ENCODE measurements around the gene SUMO4. TPM values are rescaled to one million over a fixed set of nuclear protein-coding genes. Genes with fewer than 3 reads are reported as not detected.

Gene SUMO4
- total and polyA plus RNA-seq, 2 of the 4 experiments (the other 2 are of a cell fraction): 2.2 TPM; not detected in 1

DNA sequence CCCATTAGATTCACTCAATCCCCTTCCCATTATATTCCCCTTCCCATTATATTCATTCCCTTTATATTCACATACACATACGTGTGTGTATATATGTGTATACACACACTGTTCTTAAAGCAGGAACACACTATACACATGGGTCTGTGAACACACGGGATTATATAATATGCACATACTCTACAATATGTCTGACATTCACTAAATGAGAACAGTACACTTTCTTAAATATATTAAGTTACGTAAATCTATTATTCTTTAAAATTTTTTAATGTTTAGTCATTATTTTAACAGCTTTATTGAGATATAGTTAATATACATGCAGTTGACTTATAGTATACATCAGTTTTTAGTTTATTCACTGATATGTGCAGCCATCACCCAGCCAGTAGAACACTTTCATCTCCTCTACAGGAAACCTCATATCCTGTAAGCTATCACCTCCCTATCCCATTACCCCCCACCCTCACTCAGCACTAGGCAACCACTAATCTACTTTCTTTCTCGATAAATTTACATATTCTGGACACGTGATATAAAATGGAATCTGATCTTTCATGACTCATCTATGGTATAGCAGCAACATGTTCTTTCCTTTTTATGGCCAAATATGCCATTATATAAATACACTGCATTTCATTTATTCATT, 13.9 kb upstream of the SUMO4 start:
- Histone ChIP-seq H3K9me3 (ENCODE audit: control insufficient read depth, insufficient read depth, low read length) (no peaks in the 10 kb centered on the region), H2BK15ac (ENCODE audit: low read depth, low read length) (no peak overlapping the region), H3K14ac (replicated peaks; ENCODE audit: low read depth, low read length) (no peak overlapping the region), H3K23ac (ENCODE audit: low read depth, low read length) (no peak overlapping the region), H3K27ac (ENCODE audit: insufficient read depth, low read length) (no peak overlapping the region), H2AK9ac (replicated peaks; ENCODE audit: low read depth, low read length, poor library complexity) (no peak overlapping the region), H3K4ac (ENCODE audit: low read depth, low read length) (no peak overlapping the region), H2AK5ac (ENCODE audit: low read depth, low read length) (no peak overlapping the region), H2AFZ (replicated peaks; ENCODE audit: low read length, poor library complexity) (no peak overlapping the region), H3K4me3 (ENCODE audit: insufficient read depth, low read depth, low read length) (no peak overlapping the region), H3K27me3 (ENCODE audit: control insufficient read depth, insufficient read depth, low read length) (no peaks in the 10 kb centered on the region), H2BK20ac (ENCODE audit: low read depth, low read length) (no peak overlapping the region), H4K8ac (ENCODE audit: low read depth in 2 of 2, low read length in 2 of 2) (no peak overlapping the region), H4K5ac (ENCODE audit: low read depth, low read length) (no peak overlapping the region), H3K36me3 (ENCODE audit: control insufficient read depth, insufficient read depth, low read length) (peaks cover 11% of the 10 kb centered on the region), H3K4me1 (ENCODE audit: control insufficient read depth, insufficient read depth, low read length) (no peaks in the 10 kb centered on the region), H3K18ac (ENCODE audit: low read depth, low read length) (no peak overlapping the region), H4K20me1 (ENCODE audit: insufficient read depth, low read length) (peaks cover 9% of the 10 kb centered on the region; the same call in 1 of the 2 replicates), H4K91ac (ENCODE audit: insufficient read depth, low read depth, low read length) (no peak overlapping the region), H3K9me1 (ENCODE audit: insufficient read depth, low read length) (peaks cover 8% of the 10 kb centered on the region), H2BK120ac (ENCODE audit: low read depth, low read length) (no peak overlapping the region), H2BK5ac (ENCODE audit: low read depth, low read length, poor library complexity, severe bottlenecking) (no peak overlapping the region), H3K56ac (ENCODE audit: extremely low read depth, insufficient read depth, low read length) (no peak overlapping the region), H3K4me2 (ENCODE audit: low read depth, low read length) (no peak overlapping the region), H3K9ac (ENCODE audit: low read depth, low read length) (no peak overlapping the region), H3K79me1 (ENCODE audit: low read depth in 1 of 2, low read length in 2 of 2) (peaks cover 21 to 35% of the 10 kb centered on the region in 2 experiments)
- in situ Hi-C loops (cut with MboI; ENCODE audit: low sequenced_read_pairs): no loop called here
- no TSS peak for BruUV-seq (replicated peaks)
- intact Hi-C loops (cut with micrococcal nuclease): no loop called here
- TF ChIP-seq POLR2A (IDR thresholded peaks at IDR 0.05; ENCODE audit: low read depth, low read length) (no peak), FOS (IDR thresholded peaks at IDR 0.05; ENCODE audit: low read depth, low read length) (no peak), MAZ (IDR thresholded peaks at IDR 0.05; ENCODE audit: borderline replicate concordance, low read depth, low read length) (no peak), RFX5 (IDR thresholded peaks at IDR 0.05; ENCODE audit: low read depth, low read length) (no peak), CHD1 (IDR thresholded peaks at IDR 0.05; ENCODE audit: low read depth, low read length) (no peak), RAD21 (IDR thresholded peaks at IDR 0.05; ENCODE audit: low read length) (no peak), SMC3 (IDR thresholded peaks at IDR 0.05; ENCODE audit: low read depth, low read length) (no peak), NFE2L2 (IDR thresholded peaks at IDR 0.05; ENCODE audit: low read depth, low read length) (no peak), RCOR1 (IDR thresholded peaks at IDR 0.05; ENCODE audit: insufficient replicate concordance, low read length) (no peak), CEBPB (IDR thresholded peaks at IDR 0.05; ENCODE audit: low read depth, low read length) (no peak), BHLHE40 (IDR thresholded peaks at IDR 0.05; ENCODE audit: low read depth, low read length) (no peak), MXI1 (IDR thresholded peaks at IDR 0.05; ENCODE audit: borderline replicate concordance, low read depth, low read length) (no peak)
- TF ChIP-seq, protein P1, sequence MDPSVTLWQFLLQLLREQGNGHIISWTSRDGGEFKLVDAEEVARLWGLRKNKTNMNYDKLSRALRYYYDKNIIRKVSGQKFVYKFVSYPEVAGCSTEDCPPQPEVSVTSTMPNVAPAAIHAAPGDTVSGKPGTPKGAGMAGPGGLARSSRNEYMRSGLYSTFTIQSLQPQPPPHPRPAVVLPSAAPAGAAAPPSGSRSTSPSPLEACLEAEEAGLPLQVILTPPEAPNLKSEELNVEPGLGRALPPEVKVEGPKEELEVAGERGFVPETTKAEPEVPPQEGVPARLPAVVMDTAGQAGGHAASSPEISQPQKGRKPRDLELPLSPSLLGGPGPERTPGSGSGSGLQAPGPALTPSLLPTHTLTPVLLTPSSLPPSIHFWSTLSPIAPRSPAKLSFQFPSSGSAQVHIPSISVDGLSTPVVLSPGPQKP (IDR thresholded peaks at IDR 0.05; ENCODE audit: borderline replicate concordance, low read depth, low read length): no peak
- TF ChIP-seq, protein P2, sequence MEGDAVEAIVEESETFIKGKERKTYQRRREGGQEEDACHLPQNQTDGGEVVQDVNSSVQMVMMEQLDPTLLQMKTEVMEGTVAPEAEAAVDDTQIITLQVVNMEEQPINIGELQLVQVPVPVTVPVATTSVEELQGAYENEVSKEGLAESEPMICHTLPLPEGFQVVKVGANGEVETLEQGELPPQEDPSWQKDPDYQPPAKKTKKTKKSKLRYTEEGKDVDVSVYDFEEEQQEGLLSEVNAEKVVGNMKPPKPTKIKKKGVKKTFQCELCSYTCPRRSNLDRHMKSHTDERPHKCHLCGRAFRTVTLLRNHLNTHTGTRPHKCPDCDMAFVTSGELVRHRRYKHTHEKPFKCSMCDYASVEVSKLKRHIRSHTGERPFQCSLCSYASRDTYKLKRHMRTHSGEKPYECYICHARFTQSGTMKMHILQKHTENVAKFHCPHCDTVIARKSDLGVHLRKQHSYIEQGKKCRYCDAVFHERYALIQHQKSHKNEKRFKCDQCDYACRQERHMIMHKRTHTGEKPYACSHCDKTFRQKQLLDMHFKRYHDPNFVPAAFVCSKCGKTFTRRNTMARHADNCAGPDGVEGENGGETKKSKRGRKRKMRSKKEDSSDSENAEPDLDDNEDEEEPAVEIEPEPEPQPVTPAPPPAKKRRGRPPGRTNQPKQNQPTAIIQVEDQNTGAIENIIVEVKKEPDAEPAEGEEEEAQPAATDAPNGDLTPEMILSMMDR (conservative IDR thresholded peaks at IDR 0.05; ENCODE audit: low read depth, low read length): no peak
- TF ChIP-seq, protein P3, sequence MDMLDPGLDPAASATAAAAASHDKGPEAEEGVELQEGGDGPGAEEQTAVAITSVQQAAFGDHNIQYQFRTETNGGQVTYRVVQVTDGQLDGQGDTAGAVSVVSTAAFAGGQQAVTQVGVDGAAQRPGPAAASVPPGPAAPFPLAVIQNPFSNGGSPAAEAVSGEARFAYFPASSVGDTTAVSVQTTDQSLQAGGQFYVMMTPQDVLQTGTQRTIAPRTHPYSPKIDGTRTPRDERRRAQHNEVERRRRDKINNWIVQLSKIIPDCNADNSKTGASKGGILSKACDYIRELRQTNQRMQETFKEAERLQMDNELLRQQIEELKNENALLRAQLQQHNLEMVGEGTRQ (IDR thresholded peaks at IDR 0.05; ENCODE audit: low read depth, low read length): no peak
- no peak for ATAC-seq (ENCODE audit: low read depth)
- 92 to 100% methylated on average over 1 to 2 of the region's 5 CpGs for WGBS, 2 experiments (ENCODE audit: extremely low coverage in 2 of 2, insufficient read length in 1 of 2)
- ChIA-PET CTCF (interaction anchor here (0.9 kb wide), 1 partner anchor 11 kb away, joined by 3 read pairs; no protein-coding TSS in a partner anchor), POLR2A (ENCODE audit: unreplicated experiment) (no interaction called here)
- dilution Hi-C loops (cut with HindIII; ENCODE audit: low sequenced_read_pairs, unreplicated experiment): no loop called here
- DNase-seq: no peak
